DOHH2 (cell line): ENCODE data around the gene ACAD9.

Experiments
- H3F3A ChIP-seq: fragments of 200-600 bp; sonication (generic), shearing (Covaris generic); 2 replicates; pipeline ENCODE4 v1.6.0; 2016; ENCODE audit warnings: antibody characterized with exemption, mild to moderate bottlenecking; ENCODE audit not compliant: control insufficient read depth, insufficient read depth
- H3K27ac ChIP-seq: fragments of 200-600 bp; sonication (generic); 2 replicates; pipeline ENCODE4 v1.5.1; 2014; ENCODE audit warnings: low read depth, mild to moderate bottlenecking, low read length, moderate library complexity
- H3K27me3 ChIP-seq: fragments of 200-600 bp; sonication (generic); 2 replicates; pipeline ENCODE4 v1.6.1; 2014; ENCODE audit warnings: mild to moderate bottlenecking, low read length, mixed read lengths; ENCODE audit not compliant: control insufficient read depth
- H3K36me3 ChIP-seq: fragments of 200-600 bp; sonication (generic); 2 replicates; pipeline ENCODE4 v1.6.1; 2014; ENCODE audit warnings: mild to moderate bottlenecking, low read length, moderate library complexity, mixed read lengths; ENCODE audit not compliant: control insufficient read depth
- H3K4me1 ChIP-seq: fragments of 200-600 bp; sonication (generic); 2 replicates; pipeline ENCODE4 v1.6.1; 2014; ENCODE audit warnings: mild to moderate bottlenecking, low read length, mixed read lengths; ENCODE audit not compliant: control insufficient read depth
- H3K4me2 ChIP-seq: fragments of 200-600 bp; sonication (generic); 2 replicates; pipeline ENCODE4 v1.6.0; 2014; ENCODE audit warnings: mild to moderate bottlenecking, low read length, moderate library complexity
- H3K4me3 ChIP-seq: fragments of 200-600 bp; sonication (generic); 2 replicates; pipeline ENCODE4 v1.5.1; 2014; ENCODE audit warnings: mild to moderate bottlenecking, low read length, mixed read lengths
- H3K79me2 ChIP-seq: fragments of 200-600 bp; sonication (generic); 2 replicates; pipeline ENCODE4 v1.6.1; 2014; ENCODE audit warnings: mild to moderate bottlenecking, low read length, mixed read lengths; ENCODE audit not compliant: control insufficient read depth
- H3K9me2 ChIP-seq: fragments of 200-600 bp; sonication (generic); replicated peaks from 2 replicates; pipeline ENCODE4 v1.6.1; 2014; ENCODE audit warnings: mild to moderate bottlenecking, low read length, mixed read lengths; ENCODE audit not compliant: control insufficient read depth
- H3K9me3 ChIP-seq: fragments of 200-600 bp; sonication (generic); 2 replicates; pipeline ENCODE4 v1.6.1; 2014; ENCODE audit warnings: antibody characterized with exemption, low read length, mixed read lengths; ENCODE audit not compliant: control insufficient read depth, insufficient read depth
- H4K20me1 ChIP-seq: fragments of 200-600 bp; sonication (generic); 2 replicates; pipeline ENCODE4 v1.6.0; 2014; ENCODE audit warnings: low read depth, mild to moderate bottlenecking, antibody characterized with exemption, low read length, moderate library complexity; ENCODE audit not compliant: control insufficient read depth, insufficient read depth
- EZH2phosphoT487 ChIP-seq: fragments of 200-600 bp; sonication (generic); IDR thresholded peaks from 2 replicates; pipeline ENCODE4 v1.6.1; 2017; ENCODE audit warnings: borderline replicate concordance, mild to moderate bottlenecking, antibody characterized with exemption, low read length, moderate library complexity, mixed read lengths
- TF ChIP-seq, protein P1 (sequence below): fragments of 200-600 bp; sonication (generic); IDR thresholded peaks from one replicate; pipeline ENCODE4 v1.5.1; 2014; ENCODE audit warnings: antibody characterized with exemption, mild to moderate bottlenecking, low read depth, low read length; ENCODE audit not compliant: poor library complexity, severe bottlenecking

Gene ACAD9

DNA sequence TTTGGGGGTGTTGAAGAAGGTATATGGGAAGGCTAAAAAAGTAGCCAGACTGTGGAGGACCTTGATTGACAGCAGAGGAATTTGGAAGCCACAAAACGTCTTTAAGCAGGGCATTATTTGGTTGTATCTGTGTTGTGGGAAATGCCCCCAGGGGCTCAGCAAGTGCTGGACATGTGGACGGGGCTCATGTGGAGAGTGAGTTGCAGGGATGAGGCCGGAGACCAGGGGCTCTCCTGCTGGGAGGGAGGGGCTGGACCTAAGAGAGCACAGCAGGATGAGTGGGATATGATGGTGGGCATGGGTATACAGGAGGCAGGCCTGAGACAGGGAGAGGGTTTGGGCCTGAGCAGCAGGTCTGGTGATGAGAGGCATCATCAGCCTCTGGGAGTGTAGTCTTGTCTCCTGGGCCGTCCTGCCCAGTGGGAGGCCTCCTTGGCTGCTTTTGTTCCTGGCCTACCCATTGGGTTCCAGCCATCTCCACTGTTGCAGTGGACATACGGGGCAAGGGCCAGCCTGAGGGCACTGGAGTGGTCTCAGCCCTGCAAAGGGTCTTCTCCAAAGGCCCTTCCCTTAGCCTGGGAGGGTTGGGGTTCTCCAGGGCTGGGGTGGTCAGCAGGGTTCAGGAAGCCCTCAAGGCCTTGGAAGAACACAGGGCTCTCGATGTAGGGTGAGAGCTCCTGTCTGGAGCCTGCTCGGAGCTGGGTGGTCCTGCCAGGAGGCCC, 27.5 kb downstream of the ACAD9 start:
- no peaks in the 10 kb centered on the region for H3K9me2 ChIP-seq
- H3K27ac ChIP-seq = no peak overlapping the region
- peaks cover 92% of the 10 kb centered on the region for H3K36me3 ChIP-seq
- no peak overlapping the region for H3K4me2 ChIP-seq
- H3K27me3 ChIP-seq = no peaks in the 10 kb centered on the region
- H3K4me1 ChIP-seq = no peaks in the 10 kb centered on the region
- no peak for TF ChIP-seq EZH2phosphoT487
- TF ChIP-seq, protein P1, sequence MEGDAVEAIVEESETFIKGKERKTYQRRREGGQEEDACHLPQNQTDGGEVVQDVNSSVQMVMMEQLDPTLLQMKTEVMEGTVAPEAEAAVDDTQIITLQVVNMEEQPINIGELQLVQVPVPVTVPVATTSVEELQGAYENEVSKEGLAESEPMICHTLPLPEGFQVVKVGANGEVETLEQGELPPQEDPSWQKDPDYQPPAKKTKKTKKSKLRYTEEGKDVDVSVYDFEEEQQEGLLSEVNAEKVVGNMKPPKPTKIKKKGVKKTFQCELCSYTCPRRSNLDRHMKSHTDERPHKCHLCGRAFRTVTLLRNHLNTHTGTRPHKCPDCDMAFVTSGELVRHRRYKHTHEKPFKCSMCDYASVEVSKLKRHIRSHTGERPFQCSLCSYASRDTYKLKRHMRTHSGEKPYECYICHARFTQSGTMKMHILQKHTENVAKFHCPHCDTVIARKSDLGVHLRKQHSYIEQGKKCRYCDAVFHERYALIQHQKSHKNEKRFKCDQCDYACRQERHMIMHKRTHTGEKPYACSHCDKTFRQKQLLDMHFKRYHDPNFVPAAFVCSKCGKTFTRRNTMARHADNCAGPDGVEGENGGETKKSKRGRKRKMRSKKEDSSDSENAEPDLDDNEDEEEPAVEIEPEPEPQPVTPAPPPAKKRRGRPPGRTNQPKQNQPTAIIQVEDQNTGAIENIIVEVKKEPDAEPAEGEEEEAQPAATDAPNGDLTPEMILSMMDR = no peak
- no peaks in the 10 kb centered on the region for H4K20me1 ChIP-seq
- H3F3A ChIP-seq = no peaks in the 10 kb centered on the region
- H3K9me3 ChIP-seq = no peaks in the 10 kb centered on the region
- H3K4me3 ChIP-seq = no peak overlapping the region
- no peaks in the 10 kb centered on the region for H3K79me2 ChIP-seq

DNA sequence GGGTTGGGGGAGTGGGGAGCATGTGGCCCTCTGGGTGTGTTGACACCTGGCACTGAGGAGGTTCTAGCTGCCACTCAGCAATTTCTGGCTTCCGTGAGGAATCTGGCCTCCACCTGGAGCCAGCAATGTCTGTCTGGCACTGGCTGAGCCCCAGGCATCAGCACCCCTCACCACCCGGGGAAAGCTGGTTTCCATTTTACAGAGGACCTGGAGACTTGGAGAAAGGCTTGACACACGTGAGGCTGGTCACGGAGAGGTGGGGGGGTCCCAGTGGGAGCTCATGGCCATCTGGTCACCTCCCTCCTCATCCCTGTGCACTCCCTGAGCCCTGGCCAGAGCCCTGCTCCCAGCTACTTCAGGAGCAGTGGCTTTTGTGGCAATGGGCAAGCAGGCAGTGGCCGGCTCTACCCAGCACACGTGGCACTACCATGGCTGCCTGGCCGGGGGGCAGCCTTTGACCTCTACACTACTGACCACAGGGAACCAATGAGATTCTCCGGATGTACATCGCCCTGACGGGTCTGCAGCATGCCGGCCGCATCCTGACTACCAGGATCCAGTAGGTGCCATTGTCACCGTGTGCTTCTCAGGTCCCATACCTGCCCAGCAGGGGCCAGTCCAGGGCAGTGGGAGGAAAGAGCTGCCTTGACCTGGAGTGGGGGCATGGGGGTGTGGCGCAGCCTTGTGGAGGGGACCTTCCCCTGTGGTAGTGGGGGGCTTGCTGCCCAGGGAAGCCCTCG, 28.5 kb downstream of the ACAD9 start:
- Histone ChIP-seq H4K20me1 (no peaks in the 10 kb centered on the region), H3K27me3 (no peaks in the 10 kb centered on the region), H3K27ac (no peak overlapping the region), H3K9me2 (no peaks in the 10 kb centered on the region), H3K4me3 (no peak overlapping the region), H3F3A (no peaks in the 10 kb centered on the region), H3K79me2 (no peaks in the 10 kb centered on the region), H3K4me1 (no peaks in the 10 kb centered on the region), H3K4me2 (no peak overlapping the region), H3K9me3 (no peaks in the 10 kb centered on the region), H3K36me3 (peaks cover 92% of the 10 kb centered on the region)
- TF ChIP-seq EZH2phosphoT487 = no peak
- TF ChIP-seq, protein P1 = no peak

DNA sequence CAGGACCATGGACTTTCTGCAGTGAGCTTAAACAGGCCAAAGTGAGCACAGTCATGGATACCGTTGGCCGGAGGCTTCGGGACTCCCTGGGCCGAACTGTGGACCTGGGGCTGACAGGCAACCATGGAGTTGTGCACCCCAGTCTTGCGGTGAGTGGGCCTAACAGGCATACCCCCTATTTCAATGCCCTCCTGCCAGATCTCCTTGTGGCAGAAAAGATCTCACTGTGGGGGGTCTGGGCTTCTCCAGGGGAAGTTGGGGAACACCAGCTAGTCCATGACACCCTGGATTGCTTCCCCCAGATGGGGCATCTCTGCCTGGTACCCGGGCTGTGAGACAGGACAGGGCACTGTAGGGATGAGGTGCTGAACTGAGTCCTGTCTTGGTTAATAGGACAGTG, 29.5 kb downstream of the ACAD9 start:
- Histone ChIP-seq H4K20me1 (no peaks in the 10 kb centered on the region), H3K27me3 (no peaks in the 10 kb centered on the region), H3K79me2 (no peaks in the 10 kb centered on the region), H3K36me3 (peaks cover 91% of the 10 kb centered on the region), H3K9me3 (no peaks in the 10 kb centered on the region), H3K4me2 (no peak overlapping the region), H3K4me1 (no peaks in the 10 kb centered on the region), H3K4me3 (no peak overlapping the region), H3K27ac (no peak overlapping the region), H3K9me2 (no peaks in the 10 kb centered on the region), H3F3A (no peaks in the 10 kb centered on the region)
- TF ChIP-seq, protein P1 = no peak
- TF ChIP-seq EZH2phosphoT487 = no peak
